SW480 (cell line): Measurements from ENCODE around the gene VPS35L.
A peak's percentile ranks its signal among the peaks of the same experiment; 100 is the strongest.

Experiments
- DNase-seq: peaks from one replicate; pipeline ENCODE4 v3.0.0-alpha.2; 2016; ENCODE audit warnings: low spot score

VPS35L gene, protein sequence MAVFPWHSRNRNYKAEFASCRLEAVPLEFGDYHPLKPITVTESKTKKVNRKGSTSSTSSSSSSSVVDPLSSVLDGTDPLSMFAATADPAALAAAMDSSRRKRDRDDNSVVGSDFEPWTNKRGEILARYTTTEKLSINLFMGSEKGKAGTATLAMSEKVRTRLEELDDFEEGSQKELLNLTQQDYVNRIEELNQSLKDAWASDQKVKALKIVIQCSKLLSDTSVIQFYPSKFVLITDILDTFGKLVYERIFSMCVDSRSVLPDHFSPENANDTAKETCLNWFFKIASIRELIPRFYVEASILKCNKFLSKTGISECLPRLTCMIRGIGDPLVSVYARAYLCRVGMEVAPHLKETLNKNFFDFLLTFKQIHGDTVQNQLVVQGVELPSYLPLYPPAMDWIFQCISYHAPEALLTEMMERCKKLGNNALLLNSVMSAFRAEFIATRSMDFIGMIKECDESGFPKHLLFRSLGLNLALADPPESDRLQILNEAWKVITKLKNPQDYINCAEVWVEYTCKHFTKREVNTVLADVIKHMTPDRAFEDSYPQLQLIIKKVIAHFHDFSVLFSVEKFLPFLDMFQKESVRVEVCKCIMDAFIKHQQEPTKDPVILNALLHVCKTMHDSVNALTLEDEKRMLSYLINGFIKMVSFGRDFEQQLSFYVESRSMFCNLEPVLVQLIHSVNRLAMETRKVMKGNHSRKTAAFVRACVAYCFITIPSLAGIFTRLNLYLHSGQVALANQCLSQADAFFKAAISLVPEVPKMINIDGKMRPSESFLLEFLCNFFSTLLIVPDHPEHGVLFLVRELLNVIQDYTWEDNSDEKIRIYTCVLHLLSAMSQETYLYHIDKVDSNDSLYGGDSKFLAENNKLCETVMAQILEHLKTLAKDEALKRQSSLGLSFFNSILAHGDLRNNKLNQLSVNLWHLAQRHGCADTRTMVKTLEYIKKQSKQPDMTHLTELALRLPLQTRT

DNA sequence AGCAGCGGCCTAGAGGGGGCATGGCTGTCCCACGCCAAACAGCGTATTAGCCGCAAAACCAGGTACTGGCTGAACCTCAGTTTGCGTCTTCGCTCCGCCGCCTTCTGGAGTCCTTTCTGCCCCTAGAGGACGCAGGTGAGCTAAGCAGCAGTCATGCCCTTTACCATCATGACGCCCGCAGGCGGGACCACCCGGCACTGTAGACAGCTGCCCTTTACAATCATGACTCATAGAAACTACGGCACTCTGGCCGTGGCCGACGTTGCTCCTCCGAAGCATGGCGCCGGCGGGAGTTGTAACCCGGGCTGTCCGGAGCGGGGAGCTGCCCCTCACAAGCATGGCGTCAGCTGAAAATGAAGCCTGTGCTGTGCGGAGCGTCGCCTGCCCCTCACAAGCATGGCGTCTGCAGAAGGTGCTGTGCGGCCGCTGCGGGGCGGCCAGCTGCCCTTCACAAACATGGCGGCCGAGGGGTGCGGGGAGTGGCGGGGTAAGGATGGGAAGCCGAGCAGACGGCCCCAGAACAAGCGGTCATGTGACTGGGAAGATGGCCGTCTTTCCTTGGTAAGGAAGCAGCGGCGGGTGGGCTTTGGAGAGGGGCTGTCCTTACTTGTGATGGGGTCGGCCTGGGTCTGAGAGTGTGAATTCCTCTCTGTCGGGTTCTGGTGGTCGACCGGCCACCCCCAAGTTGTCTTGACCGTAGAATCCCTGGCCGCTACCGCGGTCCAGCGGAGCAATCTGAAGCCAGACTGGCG, at the start of gene VPS35L:
VPS35L (plus strand) TSS at position 518 of the 752 bp plus-strand sequence; CDS start at position 545, 27 bp downstream.
- DNase-seq = peak; percentile 97

GRCh38 chr16:19506965-19507364, 48.5 kb upstream of the VPS35L start:
- DNase-seq = no peak

GRCh38 chr16:19507867-19508266, 47.6 kb upstream of the VPS35L start:
- no peak for DNase-seq

- no peak for DNase-seq
Observed at GRCh38 chr16:19512297-19512696, 43.2 kb upstream of the VPS35L start.

DNA sequence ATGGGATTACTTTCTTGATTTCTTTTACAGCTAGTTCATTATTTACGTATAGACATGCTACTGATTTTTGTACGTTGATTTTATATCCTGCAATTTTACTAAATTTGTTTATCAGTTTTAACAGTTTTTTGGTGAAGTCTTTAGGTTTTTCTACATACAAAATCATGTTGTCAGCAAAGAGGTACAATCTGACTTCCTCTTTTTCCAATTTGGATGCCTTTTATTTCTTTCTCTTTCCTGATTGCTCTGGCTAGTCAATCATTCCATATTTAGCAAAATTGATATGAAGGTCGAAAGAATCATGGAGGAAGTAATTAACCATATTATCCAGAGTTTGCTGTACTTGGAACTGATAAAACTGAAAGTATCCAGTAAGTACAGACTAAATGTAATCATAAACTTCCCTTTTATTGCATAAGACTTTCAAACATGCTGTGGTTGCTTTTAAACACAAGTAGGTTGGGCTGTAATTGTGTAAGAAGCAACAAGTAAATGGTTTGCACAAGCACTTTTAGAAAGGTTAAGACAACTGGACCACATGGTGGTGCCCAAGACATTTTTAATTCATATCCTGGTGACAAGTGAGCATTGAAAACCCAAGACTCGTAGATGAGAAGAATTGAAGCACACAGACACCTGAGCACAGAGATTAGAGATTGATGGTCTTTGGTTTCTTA, 42.0 kb upstream of the VPS35L start:
- no peak for DNase-seq

- peak; percentile 26 for DNase-seq
Observed at GRCh38 chr16:19515757-19516156, 39.7 kb upstream of the VPS35L start.

GRCh38 chr16:19517424-19518089, 37.9 kb upstream of the VPS35L start:
- DNase-seq = peak; percentile 17

GRCh38 chr16:19518388-19518787, 37.1 kb upstream of the VPS35L start:
- DNase-seq = no peak

DNA sequence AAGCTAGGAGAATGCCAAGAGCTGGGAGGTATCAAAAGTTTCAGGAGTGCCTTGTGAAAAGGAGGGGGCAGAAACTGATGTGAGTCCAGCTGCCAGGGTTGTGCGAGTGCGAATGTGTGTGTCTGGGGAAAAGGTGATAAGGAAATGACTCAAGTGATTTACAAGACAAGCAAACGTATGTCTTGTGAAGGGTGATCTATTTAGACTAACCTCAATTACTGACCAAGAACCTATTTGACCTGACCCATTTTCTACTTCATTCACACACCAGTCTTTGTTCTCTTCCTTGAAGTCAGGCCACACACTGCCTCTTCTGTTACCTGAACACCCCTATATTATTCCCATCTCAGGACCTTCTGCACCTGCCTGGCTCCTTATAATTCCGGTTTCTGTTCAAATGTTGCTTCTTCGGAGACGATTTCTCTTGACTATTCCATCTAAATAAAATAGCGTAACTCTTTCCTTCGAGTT, 34.6 kb upstream of the VPS35L start:
- DNase-seq = peak; percentile 36

DNA sequence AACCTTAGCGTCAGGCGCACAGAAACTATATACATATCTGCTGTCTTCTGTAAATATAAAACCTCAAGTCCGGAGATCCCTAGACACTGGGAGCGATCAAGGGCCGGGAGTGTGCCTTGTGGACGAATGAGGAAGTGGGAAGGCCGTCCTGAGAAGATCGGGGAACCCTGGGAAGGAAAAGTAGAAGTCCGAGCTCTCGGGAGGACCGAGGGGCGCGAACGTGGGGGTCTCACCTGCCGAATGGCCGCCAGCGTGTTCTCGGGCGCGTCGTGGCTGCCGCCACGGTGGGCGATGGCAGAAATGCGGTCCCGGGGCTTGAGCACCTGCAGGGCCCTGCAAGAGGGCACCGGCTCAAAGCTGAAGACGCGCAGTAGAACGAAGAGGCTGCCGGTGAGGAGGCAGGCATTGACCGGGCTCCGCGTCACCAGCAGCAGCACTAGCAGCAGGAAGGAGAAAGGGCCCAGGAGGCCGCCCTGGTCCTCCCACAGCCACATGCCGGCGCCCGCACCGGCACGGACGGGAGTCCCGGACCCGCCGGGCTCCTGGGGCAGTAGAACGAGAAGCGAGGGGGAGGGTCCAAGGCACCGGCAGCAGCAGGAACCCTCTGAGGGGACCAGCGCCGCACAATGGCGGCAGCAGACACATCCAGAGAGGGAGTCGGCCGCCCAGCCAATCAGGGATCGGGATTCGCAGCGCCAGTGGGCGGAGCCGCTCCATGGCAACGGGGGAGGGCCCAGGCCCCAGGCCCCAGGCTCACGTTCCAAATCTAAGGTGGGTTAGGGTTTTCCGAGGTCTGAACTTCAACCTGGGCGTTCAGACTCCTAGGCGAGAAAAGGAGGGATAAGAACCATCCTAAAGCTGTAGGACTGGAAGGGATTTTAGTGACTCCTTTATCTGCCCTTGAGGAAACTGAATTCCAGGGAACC, 33.8 kb upstream of the VPS35L start, which contains the start of gene GDE1:
GDE1 (minus strand) TSS at position 628 of the 926 bp plus-strand sequence; CDS start at position 494, 134 bp downstream.
- peak; percentile 87 for DNase-seq

DNA sequence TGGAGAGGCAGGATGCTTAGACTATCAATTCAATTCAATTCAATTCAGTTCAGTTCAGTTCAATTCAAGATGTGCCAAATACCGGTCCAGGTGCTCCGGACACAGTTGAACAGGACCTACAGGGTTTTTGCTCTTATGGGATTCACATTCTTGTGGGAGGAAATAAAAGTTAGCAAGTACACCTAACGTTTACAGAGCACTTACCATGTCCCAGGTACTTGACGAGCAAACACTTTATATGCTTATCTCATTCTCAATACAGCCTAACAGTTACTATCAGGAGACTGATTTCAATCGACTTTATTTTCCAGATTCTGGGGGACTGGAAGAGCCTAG, 33.1 kb upstream of the VPS35L start:
- no peak for DNase-seq

DNA sequence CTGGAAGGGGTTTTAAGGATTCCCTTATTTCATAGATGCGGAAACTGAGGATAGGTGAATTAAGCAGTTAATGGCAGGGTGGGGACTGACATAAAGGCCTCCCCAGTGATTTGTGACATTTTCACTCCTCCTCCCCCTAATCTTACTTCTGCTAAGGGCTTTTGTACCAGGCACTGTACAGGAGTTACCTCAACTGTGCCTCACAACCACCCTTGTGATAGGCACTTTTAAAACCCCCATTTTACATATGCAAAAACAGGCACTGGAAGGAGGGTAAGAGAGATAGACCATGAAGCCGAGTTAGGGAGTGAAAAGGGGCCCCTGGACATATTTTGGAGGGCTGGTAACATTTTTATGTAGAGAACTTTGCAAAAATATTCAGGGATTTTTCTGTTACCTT, 32.7 kb upstream of the VPS35L start:
- DNase-seq = no peak

DNA sequence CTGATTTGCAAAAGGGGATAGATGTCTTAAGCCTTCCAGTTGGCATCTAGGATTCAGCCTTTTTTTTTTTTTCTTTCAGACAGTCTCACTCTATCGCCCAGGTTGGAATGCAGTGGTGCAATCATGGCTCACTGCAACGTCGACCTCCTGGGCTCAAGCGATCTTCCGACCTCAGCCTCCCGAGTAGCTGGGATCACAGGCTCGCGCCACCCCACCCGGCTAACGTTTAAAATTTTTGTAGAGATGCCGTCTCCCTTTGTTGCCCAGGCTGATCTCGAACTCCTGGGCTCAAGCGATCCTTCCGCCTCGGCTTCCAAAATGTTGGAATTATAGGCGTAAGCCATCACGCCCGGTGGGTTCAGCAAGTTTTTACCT, 32.3 kb upstream of the VPS35L start:
- no peak for DNase-seq

DNA sequence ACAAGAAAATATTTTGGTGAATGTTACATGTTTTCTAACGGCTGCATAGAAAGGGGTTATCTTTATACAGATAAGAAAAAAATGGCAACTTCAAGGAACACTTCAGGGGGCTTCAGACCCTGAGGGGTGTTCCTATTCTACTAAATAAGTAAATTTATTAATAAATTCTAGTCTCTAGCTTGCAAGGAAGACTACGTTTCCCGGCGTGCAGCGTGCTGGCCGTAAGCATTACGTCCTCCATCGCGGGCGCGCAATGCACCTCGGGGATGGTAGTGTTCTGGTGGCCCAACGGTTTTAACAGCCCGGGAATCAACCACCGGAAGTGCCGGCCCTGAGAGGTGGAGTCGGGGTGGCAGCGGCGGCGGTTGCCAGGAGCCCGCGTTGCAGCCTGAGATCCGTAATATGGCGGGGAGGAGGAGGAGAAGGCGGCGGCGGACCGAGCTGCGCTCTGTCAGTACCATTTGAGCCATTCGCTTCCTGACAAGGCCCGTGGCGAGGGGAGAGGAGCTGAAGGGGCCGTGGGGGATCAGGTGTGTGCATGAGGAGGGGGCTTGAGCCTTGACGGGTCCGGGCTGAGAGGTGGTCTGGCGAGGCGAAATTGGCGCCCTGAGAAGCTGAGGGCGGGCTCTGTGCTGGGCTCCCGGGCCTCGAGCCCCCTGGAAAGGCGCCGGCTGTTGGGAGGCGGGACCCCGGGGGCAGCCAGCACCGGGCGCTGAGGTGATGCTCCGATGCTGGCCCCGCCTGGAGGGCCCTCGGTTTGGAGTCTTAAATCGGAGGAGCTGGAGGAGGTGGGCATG, 31.7 kb upstream of the VPS35L start, which contains the start of gene CCP110:
CCP110 (plus strand) TSS at position 384 of the 797 bp plus-strand sequence. CDS start 3,940 bp downstream, outside the sequence.
- DNase-seq = peak; percentile 94

GRCh38 chr16:19524356-19524615, 31.2 kb upstream of the VPS35L start:
- DNase-seq = no peak

- peak; percentile 14 for DNase-seq
Observed at GRCh38 chr16:19524616-19525384, 30.7 kb upstream of the VPS35L start.

DNA sequence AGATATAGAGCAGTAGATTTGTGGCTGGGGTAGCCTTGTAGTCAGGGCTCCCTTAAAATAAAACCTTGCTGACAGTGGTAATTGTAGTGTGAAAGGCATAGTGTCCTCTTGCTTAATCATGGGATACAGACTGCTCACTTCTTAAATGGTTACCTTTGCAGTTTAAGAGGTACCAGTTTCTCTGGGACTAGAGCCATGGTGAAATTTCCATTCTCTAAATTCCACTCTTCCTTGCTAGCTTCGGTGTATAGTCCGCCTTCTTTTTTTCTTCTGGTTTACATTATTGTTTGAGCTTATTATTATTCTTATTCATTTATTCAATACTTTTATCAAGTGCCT, 30.1 kb upstream of the VPS35L start:
- DNase-seq = no peak

DNA sequence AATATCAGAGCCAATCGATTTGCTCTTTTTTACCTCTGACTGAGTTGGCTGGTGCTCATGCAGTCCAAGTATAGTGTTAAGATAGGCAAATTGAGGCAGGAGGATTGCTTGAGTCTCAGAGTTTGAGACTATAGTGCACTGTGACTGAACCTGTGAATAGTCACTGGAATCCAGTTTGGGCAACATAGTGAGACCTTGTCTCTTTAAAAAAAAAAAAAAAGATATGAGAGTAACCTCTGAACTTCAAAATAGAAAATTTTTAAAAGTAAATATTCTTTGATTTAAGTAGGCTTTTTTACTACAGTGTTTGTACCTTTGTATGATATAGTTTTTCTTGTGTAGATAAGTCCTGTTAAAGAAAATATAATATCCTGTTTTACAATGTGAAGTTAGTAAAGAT, 28.3 kb upstream of the VPS35L start:
- DNase-seq = no peak
